H9 (cell line): Measurements from ENCODE around the gene SH3RF3. TPM values are rescaled to one million over a fixed set of nuclear protein-coding genes. Genes with fewer than 3 reads are reported as not detected.

Source experiments
- DNase-seq: peaks from one replicate; pipeline ENCODE4 v3.0.0-alpha.2; 2017
- H2AFZ ChIP-seq: one replicate; pipeline ENCODE4 v1.6.1; 2013; ENCODE audit warnings: mild to moderate bottlenecking, low read length, control low read depth, moderate library complexity
- H2AK5ac ChIP-seq: 2 replicates; pipeline ENCODE4 v1.6.1; 2013; ENCODE audit warnings: low read length, control low read depth, mixed read lengths; ENCODE audit not compliant: insufficient read length
- H2BK120ac ChIP-seq: one replicate; pipeline ENCODE4 v1.6.1; 2013; ENCODE audit warnings: low read depth, mild to moderate bottlenecking, low read length, control low read depth, inconsistent platforms; ENCODE audit not compliant: poor library complexity, severe bottlenecking
- H2BK12ac ChIP-seq: 2 replicates; pipeline ENCODE4 v1.6.1; 2013; ENCODE audit warnings: low read length, control low read depth, mixed read lengths, low read depth; ENCODE audit not compliant: insufficient read length
- H2BK15ac ChIP-seq: 2 replicates; pipeline ENCODE4 v1.6.1; 2013; ENCODE audit warnings: low read depth, low read length, control low read depth
- H2BK20ac ChIP-seq: one replicate; pipeline ENCODE4 v1.6.1; 2013; ENCODE audit warnings: low read depth, mild to moderate bottlenecking, low read length, control low read depth, inconsistent platforms; ENCODE audit not compliant: poor library complexity, severe bottlenecking
- H2BK5ac ChIP-seq: 2 replicates; pipeline ENCODE4 v1.6.1; 2013; ENCODE audit warnings: low read length, control low read depth, mixed read lengths; ENCODE audit not compliant: insufficient read length
- H3K14ac ChIP-seq: 2 replicates; pipeline ENCODE4 v1.6.1; 2013; ENCODE audit warnings: low read length, control low read depth; ENCODE audit not compliant: insufficient read depth
- H3K18ac ChIP-seq: 2 replicates; pipeline ENCODE4 v1.6.1; 2013; ENCODE audit warnings: low read depth, mild to moderate bottlenecking, mixed read lengths, low read length, control low read depth; ENCODE audit not compliant: insufficient read length
- H3K23ac ChIP-seq: 2 replicates; pipeline ENCODE4 v1.6.1; 2013; ENCODE audit warnings: low read length, control low read depth, mixed read lengths, low read depth; ENCODE audit not compliant: insufficient read length
- H3K23me2 ChIP-seq: 2 replicates; pipeline ENCODE4 v1.6.1; 2013; ENCODE audit warnings: low read depth, mild to moderate bottlenecking, mixed read lengths, low read length, control low read depth; ENCODE audit not compliant: insufficient read length, poor library complexity, severe bottlenecking
- H3K27ac ChIP-seq: 2 replicates; pipeline ENCODE4 v1.5.1; 2013; ENCODE audit warnings: low read length, control low read depth, mixed read lengths, low read depth; ENCODE audit not compliant: insufficient read length
- H3K27me3 ChIP-seq: 2 replicates; pipeline ENCODE4 v1.6.1; 2013; ENCODE audit warnings: low read length, control low read depth, inconsistent platforms; ENCODE audit not compliant: insufficient read depth
- H3K4ac ChIP-seq: 2 replicates; pipeline ENCODE4 v1.6.1; 2013; ENCODE audit warnings: low read depth, mild to moderate bottlenecking, control low read depth, inconsistent platforms, low read length, moderate library complexity
- H3K4me1 ChIP-seq: 2 replicates; pipeline ENCODE4 v1.6.1; 2013; ENCODE audit warnings: low read length, control low read depth, inconsistent platforms; ENCODE audit not compliant: insufficient read depth
- H3K4me2 ChIP-seq: 2 replicates; pipeline ENCODE4 v1.6.1; 2013; ENCODE audit warnings: low read length, control low read depth, mixed read lengths; ENCODE audit not compliant: insufficient read length, insufficient read depth
- H3K56ac ChIP-seq: 2 replicates; pipeline ENCODE4 v1.6.1; 2013; ENCODE audit warnings: low read depth, mild to moderate bottlenecking, mixed read lengths, low read length, control low read depth; ENCODE audit not compliant: insufficient read length
- H3K79me1 ChIP-seq: 2 replicates; pipeline ENCODE4 v1.6.1; 2013; ENCODE audit warnings: low read depth, mild to moderate bottlenecking, moderate library complexity, low read length, control low read depth, inconsistent platforms; ENCODE audit not compliant: insufficient read depth, poor library complexity, severe bottlenecking
- H3K79me2 ChIP-seq: 2 replicates; pipeline ENCODE4 v1.6.1; 2013; ENCODE audit warnings: low read length, control low read depth, inconsistent platforms; ENCODE audit not compliant: insufficient read depth
- H3K9ac ChIP-seq: 2 replicates; pipeline ENCODE4 v1.6.1; 2013; ENCODE audit warnings: low read length, control low read depth, mixed read lengths; ENCODE audit not compliant: insufficient read length; ENCODE audit errors: extremely low read depth
- H3K9me3 ChIP-seq: one replicate; pipeline ENCODE4 v1.6.1; 2013; ENCODE audit warnings: low read depth, low read length, inconsistent platforms; ENCODE audit not compliant: control insufficient read depth
- H3T11ph ChIP-seq: one replicate; pipeline ENCODE4 v1.6.1; 2013; ENCODE audit warnings: mild to moderate bottlenecking, low read length, control low read depth, inconsistent platforms
- H4K20me1 ChIP-seq: one replicate; pipeline ENCODE4 v1.6.1; 2013; ENCODE audit not compliant: control insufficient read depth, insufficient read length, insufficient read depth
- H4K5ac ChIP-seq: 2 replicates; pipeline ENCODE4 v1.6.1; 2013; ENCODE audit warnings: low read depth, mild to moderate bottlenecking, mixed read lengths, low read length, control low read depth; ENCODE audit not compliant: insufficient read length
- H4K8ac ChIP-seq: replicated peaks from 2 replicates; pipeline ENCODE4 v1.6.1; 2013; ENCODE audit warnings: low read length, control low read depth, mixed read lengths, low read depth; ENCODE audit not compliant: insufficient read length
- H4K91ac ChIP-seq: 2 replicates; pipeline ENCODE4 v1.6.1; 2013; ENCODE audit warnings: low read depth, mild to moderate bottlenecking, moderate library complexity, mixed read lengths, low read length, control low read depth; ENCODE audit not compliant: insufficient read length
- H3K27ac Mint-ChIP-seq, 3 experiments: 2 replicates in 2 of 3; 3 replicates in 1 of 3; pipeline ENCODE4 v1.8.0; 2020 to 2021; ENCODE audit warnings: mixed read lengths in 3 of 3, mild to moderate bottlenecking in 1 of 3, moderate library complexity in 1 of 3
- H3K27me3 Mint-ChIP-seq: 2 replicates; pipeline ENCODE4 v1.8.0; 2021; ENCODE audit warnings: low read depth, mild to moderate bottlenecking, moderate library complexity, mixed read lengths
- H3K36me3 Mint-ChIP-seq, 3 experiments: 2 replicates in 2 of 3; 3 replicates in 1 of 3; pipeline ENCODE4 v1.8.0; 2020 to 2021; ENCODE audit warnings: low read depth in 3 of 3, mixed read lengths in 3 of 3; ENCODE audit not compliant: insufficient read depth in 1 of 3
- H3K4me1 Mint-ChIP-seq, 2 experiments: 2 replicates each; pipeline ENCODE4 v1.8.0; 2020; ENCODE audit warnings: mixed read lengths in 2 of 2
- H3K4me3 Mint-ChIP-seq, 2 experiments: 2 replicates in 1 of 2; 3 replicates in 1 of 2; pipeline ENCODE4 v1.8.0; 2020 to 2021; ENCODE audit warnings: mild to moderate bottlenecking in 2 of 2, mixed read lengths in 2 of 2, moderate library complexity in 1 of 2
- H3K9me3 Mint-ChIP-seq, 2 experiments: 2 replicates in 1 of 2; 3 replicates in 1 of 2; pipeline ENCODE4 v1.8.0; 2020; ENCODE audit warnings: mild to moderate bottlenecking in 2 of 2, mixed read lengths in 2 of 2, moderate library complexity in 1 of 2
- WGBS: extraction: QIAGEN DNeasy Blood & Tissue Kit; methylation state at CpG from one replicate; pipeline ENCODE4 v1.1.7; 2013; ENCODE audit warnings: missing lambda C conversion rate, low lambda C conversion rate, mixed read lengths; ENCODE audit not compliant: insufficient read length; ENCODE audit errors: extremely low coverage; 5-methylcytosine and 5-hydroxymethylcytosine counted together
- total RNA-seq: library from RNA; stranded (reverse); gene quantifications from 2 replicates; pipeline ENCODE4 v1.2.1, GENCODE V29; 2021
- TF ChIP-seq, protein P1 (sequence below): fragments of 200-600 bp; sonication (generic); conservative IDR thresholded peaks from 3 replicates; pipeline ENCODE4 v1.8.0; 2021; ENCODE audit warnings: antibody characterized with exemption, mild to moderate bottlenecking

The SH3RF3 gene
- total RNA-seq, 1 experiment from 2014 or later, result 0.46 TPM

DNA sequence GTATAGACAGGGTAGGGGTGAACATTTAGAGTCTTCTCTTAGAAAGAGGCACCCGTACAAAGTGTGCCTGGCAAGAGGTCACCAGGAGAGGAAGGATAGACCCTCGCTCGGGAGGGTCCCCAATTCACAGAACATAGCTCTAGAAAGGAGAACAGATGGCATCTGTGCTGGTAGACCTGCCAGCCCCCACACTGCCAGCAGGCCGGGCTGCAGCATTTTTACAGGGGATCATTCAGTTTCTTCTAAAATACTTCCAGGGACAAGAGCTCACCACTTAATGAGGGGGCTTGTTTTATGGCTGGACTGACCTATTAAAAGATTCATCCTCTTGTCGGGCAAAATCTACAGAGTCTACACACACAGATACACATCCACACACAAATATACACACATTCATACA, 334.9 kb downstream of the SH3RF3 start:
- WGBS, result no CpG with 5 or more reads among the region's 5 CpGs
- H3K4me3 Mint-ChIP-seq, result no peak overlapping the region

More for the DNA sequence above, 334.9 kb downstream of the SH3RF3 start:
- no peaks in the 10 kb centered on the region for H3K79me2 ChIP-seq
- H2AFZ ChIP-seq, result no peak overlapping the region
- H3K9me3 Mint-ChIP-seq, result no peaks in the 10 kb centered on the region
- no peak overlapping the region for H4K5ac ChIP-seq
- H2AK5ac ChIP-seq, result no peak overlapping the region
- H3K27ac Mint-ChIP-seq, result no peak overlapping the region
- no peak overlapping the region for H2BK5ac ChIP-seq
- TF ChIP-seq, protein P1, sequence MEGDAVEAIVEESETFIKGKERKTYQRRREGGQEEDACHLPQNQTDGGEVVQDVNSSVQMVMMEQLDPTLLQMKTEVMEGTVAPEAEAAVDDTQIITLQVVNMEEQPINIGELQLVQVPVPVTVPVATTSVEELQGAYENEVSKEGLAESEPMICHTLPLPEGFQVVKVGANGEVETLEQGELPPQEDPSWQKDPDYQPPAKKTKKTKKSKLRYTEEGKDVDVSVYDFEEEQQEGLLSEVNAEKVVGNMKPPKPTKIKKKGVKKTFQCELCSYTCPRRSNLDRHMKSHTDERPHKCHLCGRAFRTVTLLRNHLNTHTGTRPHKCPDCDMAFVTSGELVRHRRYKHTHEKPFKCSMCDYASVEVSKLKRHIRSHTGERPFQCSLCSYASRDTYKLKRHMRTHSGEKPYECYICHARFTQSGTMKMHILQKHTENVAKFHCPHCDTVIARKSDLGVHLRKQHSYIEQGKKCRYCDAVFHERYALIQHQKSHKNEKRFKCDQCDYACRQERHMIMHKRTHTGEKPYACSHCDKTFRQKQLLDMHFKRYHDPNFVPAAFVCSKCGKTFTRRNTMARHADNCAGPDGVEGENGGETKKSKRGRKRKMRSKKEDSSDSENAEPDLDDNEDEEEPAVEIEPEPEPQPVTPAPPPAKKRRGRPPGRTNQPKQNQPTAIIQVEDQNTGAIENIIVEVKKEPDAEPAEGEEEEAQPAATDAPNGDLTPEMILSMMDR, result no peak
- no peaks in the 10 kb centered on the region for H3K23me2 ChIP-seq
- no peak overlapping the region for H3K14ac ChIP-seq
- H3K56ac ChIP-seq, result no peak overlapping the region
- H3K9ac ChIP-seq, result no peak overlapping the region
- no peak overlapping the region for H3K4ac ChIP-seq
- no peak overlapping the region for H4K91ac ChIP-seq
- no peak overlapping the region for H2BK120ac ChIP-seq
- H3K27me3 Mint-ChIP-seq, result no peaks in the 10 kb centered on the region; the same call in 1 of the 2 replicates
- no peaks in the 10 kb centered on the region for H3K79me1 ChIP-seq
- no peak overlapping the region for H3K4me2 ChIP-seq
- peaks cover 2% of the 10 kb centered on the region for H4K20me1 ChIP-seq
- H3K4me1 Mint-ChIP-seq, result no peaks in the 10 kb centered on the region
- H4K8ac ChIP-seq, result no peak overlapping the region
- no peak overlapping the region for H2BK15ac ChIP-seq
- no peak overlapping the region for H3K18ac ChIP-seq
- H3K23ac ChIP-seq, result no peak overlapping the region
- H3T11ph ChIP-seq, result no peak overlapping the region
- H3K9me3 ChIP-seq, result no peaks in the 10 kb centered on the region
- H3K27me3 ChIP-seq, result no peaks in the 10 kb centered on the region
- H3K4me1 ChIP-seq, result no peaks in the 10 kb centered on the region
- no peaks in the 10 kb centered on the region for H3K36me3 Mint-ChIP-seq
- H2BK12ac ChIP-seq, result no peak overlapping the region
- no peak for DNase-seq
- H2BK20ac ChIP-seq, result no peak overlapping the region
- no peak overlapping the region for H3K27ac ChIP-seq
